HG02623 (cell line): ENCODE measurements around the gene ATP1A3.
"Not testable (repeated sequence)": the region's sequence is repeated elsewhere in the genome, so short reads cannot be mapped to it uniquely, and the experiment has no call there.

ENCODE experiments used
- ATAC-seq: cut with Tn5 transposase; IDR thresholded peaks from one replicate; pipeline ENCODE4 v1.9.1; 2021; ENCODE audit warnings: moderate library complexity; ENCODE audit not compliant: unreplicated experiment

The ATP1A3 gene

DNA sequence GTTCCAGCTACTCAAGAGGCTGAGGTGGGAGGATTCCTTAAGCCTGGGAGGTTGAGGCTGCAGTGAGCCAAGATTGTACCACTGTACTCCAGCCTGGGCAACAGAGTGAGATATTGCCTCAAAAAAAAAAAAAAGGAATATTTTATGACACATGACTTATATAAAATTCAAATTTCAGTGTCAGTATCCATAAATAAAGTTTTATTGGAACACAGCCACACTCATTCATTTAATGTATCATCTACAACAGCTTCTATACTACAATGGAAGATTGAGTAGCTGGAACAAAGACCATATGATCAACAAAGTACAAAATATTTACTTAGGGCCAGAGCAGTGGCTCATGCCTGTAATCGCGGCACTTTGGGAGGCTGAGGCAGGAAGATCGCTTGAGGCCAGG, 18.7 kb upstream of the ATP1A3 start:
- ATAC-seq: not testable (repeated sequence)

DNA sequence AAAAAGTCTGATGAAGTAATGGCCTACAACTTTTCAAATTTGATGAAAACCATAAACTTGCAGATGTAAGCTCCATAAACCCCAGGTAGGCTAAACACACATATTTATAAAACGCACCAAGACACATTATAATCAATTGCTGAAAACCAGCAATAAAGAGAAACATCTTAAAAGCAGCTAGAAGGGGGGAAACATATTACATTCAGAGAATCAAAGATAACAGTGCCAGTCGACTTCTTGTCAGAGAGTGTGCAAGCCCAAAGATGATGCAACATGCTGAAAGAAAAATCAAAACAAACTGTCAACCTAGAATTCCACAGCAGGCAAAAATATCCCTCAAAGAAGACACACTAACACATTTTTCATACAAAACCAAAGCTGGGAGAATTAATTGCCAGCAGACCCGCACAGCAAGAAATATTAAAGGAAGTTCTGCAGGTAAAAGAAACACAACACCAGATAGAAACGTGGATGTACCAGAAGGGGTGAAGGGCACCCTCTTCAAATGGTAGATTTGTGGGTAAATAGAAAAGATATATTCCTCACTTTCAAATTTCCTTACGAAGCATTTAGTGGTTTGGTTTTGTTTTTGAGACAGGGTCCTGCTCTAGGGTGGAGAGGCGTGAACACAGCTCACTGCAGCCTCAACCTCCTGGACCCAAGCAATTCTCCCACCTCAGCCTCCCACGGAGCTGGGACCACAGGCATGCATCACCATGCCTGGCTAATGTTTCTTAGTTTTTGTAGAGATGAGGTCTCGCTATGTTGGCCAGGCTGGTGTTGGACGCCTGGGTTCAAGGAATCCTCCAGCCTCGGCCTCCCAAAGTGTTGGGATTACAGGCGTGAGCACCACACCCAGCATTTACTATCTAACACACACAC, 16.5 kb upstream of the ATP1A3 start:
- ATAC-seq: no peak

DNA sequence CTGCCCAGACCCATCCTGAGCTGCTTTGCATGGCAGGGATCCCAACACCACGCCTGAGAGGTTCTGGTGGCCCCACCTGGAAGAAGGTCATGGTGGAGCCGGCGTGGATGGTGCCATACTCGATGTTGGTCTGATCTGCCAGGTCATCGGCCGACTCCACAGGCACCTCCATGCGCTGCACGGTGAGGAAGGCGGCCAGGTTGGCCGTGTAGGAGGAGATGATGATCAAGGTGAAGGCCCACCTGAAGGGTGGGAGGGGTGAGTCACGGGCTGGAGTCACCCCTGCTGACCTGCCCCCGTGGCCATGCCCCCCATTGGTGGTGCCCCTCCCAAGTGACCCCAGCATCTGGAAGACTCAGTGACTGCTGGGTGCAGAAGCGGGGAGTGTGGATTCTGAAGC, 12.5 kb upstream of the ATP1A3 start:
- no peak for ATAC-seq

DNA sequence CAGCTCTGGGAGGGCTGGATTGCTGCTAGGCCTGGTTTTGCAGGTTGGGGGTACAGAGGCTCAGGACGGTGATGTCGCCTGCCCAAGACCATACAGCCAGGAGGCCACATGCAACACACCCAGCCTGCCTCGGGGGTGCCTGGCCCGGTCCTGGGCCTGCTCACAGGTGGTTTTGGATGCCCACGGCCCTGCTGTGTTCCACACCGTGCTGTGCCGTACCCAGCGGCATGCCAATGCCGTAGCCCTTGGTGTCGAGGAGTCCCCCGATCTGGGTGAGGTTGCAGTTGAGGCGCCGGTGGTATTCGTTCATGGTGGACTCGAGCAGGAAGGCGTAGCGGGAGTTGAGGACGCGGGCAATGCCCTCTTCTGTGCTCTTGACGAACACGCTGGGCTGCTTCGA, 11.5 kb upstream of the ATP1A3 start:
- ATAC-seq: no peak

DNA sequence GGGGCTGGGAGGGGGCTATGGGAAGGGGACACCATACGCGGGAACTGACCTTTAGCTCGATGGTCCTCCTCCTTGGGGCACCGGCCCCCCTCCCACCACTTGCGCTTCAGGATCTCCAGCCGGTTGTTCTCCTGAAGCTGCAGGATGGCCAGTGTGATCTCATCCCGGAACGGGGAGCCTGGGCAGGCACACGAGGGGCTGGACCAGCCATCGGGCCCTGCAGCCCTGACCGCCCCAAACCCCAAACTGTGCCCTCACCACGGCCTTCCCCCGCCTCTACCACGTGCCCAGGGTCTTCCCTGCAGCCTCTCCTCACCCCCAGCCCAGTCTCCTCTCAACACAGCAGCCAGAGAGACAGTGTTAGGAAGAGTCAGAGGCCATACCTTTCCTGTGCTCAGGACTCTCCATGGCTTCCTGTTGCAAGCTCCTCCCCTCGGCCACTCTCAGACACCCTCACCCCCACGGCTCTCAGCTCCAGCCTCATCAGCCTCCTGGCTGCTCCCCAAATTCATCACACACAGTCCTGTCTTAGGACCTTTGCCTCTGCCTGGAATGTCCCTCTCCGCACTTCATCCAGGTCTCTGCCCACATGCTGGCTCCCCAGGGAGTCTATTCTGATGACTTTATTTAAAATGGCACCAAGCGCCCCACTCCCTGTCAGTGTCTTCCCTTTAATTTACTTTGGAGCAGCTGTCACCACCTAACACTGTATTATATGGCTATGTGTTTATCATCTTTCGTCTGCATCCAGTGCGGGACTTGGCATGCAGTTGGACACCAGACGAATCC, 9.7 kb upstream of the ATP1A3 start:
- no peak for ATAC-seq

DNA sequence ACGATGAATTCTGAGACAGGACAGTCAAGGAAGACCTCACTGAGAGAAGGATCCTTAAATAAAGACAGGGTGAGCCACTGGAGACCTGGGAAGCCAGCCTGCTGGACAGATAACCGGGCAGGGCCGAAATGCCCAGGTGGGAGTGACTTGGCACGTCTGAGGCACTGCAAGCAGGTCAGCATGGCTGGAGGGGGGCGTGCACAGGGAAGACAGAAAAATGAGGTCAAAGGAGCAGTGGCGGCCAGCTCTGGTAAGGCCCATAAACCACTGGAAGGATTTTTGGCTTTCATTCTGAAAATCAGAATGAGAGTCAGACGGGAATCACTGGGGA, 5.8 kb upstream of the ATP1A3 start:
- ATAC-seq: no peak

DNA sequence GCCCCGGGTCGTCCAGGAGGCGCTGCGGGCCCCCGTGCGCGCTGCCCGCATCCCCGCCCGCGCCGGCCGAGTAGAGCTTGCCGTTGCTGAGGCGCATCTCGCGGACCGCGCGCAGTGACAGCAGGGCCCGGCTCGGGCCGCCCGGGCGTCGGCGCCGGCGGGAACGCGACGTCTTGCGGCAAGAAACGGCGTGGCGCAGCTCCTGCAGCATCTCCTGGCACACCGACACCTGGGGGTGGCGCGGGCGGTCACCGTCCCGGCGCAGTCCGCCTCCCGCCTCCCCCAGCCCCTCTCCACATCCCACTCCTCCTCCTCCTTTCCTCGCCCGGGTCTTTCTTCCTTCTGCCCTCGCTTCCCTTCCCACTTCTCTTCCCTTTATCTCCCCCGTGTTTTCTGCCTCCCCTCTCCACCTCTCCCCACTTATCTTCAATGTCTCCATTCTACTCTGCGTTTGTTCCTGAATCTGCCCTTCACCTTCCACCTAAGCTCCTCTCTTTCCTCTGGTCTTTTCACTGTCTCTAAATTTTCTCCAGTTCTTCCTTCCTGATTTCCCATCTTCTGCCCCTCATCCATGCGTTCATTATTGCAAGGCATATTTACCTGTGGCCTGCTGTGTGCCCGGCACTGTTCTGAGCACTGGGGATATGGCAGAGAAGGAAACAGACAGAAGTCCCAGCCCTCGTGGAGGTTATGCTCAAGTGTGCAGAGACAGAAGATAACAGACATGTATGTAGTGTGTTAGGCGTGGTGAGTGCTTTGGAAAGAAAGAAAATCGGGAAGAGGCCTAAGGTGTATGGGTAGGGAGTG, 5.2 kb upstream of the ATP1A3 start:
- no peak for ATAC-seq

DNA sequence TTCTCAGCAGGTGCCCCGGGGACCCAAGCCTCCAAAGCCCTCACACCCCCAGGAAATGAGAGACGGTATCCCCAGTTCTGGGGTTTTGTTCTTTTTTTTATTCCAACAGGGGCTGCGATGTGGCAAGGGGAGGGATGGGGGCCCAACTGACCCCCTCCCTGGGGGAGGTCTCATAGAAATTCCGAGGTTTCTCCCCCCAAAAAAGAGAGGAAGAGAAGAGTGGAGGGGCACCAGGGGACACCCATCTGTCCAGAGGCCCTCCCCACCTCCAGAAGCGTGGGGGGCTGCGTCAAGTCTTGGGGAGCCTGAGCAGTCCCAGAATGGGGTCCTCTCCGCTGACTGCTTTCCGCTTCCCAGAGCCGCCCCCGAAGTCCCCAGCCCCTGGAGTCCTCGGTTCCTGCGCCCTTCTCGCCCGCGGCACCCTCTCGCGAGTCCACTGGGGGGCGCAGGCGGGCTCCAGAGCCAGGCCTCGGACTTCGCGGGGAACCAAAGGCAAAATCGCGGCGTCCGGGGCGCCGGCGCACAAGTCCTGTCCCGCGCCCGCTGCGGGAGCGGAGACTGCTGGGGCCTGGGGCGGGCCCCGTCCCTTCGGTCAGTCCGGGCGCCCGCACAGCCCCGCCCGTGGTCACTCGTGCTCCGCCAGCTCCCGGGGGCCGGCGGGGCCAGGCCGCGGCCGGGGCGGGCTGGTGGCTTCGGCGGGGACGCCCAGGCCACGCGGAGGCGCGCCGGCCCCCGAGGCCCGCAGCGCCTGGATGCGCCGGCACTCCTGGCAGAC, 4.4 kb upstream of the ATP1A3 start:
- no peak for ATAC-seq

DNA sequence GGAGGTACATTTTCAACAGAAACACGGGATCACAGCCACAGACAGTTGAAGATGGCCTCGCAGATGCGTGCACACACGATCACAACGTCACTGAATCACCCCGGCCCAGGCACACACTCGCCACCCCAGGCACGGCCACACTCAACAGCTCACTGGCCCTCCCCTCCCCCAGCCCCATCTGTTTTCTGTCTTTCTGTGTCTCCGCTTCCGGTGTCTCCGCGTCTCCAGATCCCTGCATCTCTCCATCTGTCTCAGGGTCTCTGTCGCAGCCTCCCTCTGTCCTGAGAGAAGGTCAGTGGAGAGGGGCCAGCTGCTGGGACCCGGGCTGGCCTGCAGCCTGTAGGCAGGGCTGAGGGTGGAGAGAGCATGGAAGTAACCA, 3.8 kb upstream of the ATP1A3 start:
- ATAC-seq: no peak

DNA sequence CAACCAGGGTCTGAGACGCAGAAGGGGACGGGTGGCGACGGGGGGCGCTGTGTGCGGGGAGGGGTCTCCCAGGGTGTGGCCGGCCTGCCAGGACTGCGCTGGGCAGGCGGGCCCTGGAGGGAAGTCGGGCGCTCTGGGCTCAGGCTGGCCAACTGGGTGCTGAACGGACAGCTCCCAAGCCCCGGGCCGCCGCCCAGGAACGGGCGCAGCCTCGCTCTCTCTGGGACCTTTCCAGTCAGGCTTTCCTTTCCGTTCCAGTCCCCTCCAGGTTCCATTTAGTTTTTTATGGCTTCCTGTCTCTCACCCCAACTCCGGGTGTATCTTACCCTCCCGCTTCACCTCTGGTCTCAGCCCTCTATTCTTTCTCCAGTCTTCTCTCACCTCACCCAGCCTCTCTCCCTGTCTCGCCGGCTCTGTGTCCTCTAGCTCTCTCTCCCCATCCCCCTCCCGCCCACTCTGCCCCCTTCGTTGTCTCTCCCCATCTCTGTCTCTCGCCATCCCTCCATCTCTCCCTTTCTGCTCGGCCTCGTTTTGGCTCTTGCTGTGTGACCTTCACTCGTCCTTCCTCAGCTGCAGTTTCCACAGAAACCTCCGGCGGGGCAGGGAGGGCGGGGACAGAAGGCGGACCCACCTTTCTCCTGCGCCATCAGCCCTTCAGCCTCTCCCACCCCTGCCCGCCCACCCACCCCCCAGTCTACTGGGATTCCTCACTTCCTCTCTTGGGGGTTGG, 3.3 kb upstream of the ATP1A3 start:
- ATAC-seq: no peak

DNA sequence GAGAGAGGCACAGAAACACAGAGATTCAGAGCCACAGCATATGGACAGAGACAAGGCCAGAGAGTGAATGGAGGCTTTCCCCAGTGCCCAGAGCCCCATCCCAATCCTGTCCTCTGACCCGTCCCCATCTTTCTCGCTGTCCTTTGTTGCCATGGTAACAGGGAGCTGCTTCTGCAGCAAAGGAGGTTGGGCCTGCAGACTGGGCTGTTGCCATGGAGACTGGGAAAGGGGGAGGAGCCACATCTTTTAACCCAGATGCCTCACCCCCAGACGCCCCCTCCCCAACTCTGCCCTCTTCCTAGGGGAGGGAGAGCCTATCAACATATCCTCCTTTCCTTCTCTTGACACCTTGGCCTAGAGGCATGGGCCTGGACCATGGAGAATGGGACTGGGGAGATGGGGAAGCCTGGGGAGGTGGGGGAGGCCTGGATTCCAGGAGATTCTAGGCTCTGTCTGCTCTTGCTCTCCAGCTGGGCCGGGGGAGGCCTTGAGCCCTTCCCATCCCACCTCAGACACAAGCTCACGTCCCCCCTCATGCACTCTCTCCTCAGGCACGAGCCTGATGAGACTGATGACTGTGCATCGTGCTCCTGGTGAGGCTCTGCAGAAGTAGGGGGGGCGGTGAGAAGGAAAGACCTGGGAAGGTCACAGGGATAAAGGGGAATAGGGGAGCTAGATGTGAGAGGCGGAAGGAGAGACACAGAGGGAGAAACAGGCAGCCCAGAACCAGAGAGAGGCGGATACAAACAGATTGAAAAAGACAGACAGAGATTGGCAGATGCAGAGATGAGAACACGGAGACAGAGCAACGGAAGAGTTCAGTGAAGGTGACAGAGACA, 2.1 kb upstream of the ATP1A3 start:
- no peak for ATAC-seq

DNA sequence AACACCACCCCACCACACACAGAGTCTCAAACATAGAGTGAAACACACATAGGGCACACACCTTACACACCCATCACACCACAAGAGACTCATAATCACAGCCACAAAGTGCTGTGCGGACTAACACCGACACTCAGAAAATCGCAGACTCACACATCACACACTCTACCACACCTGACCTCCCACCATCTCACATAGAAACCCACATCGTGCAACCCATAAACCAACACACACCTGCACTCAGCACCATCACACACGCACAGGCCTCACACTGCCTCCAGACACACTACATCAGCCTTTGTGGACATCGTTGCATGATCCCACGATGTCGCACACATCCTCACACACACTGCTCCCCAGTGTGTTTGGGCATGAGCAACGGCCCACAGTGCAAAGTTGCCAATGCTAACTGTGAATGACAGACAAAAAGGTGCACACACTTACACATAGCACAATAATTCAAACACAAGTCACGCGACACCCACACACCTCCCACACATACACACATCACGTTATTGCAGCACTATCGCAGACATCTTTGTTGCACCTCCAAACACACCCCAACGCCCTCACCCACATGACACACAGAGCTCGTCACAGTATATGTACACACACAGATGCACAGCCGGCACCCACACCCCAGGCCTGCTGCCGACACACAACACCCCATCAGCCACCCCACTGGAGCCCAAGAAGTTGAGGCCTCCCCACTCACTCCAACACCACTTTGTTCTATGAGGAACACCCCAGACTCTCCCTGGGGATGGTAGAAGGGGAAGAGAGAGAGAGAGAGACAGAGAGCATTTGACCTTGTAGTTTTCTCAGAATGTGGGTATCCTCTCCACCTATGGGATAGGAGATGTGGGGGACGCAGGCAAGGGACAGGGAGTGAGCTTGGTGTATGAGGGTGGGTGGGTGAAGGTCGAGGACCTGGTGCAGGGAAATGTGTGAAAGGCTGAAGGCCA, 1.2 kb upstream of the ATP1A3 start:
- no peak for ATAC-seq

DNA sequence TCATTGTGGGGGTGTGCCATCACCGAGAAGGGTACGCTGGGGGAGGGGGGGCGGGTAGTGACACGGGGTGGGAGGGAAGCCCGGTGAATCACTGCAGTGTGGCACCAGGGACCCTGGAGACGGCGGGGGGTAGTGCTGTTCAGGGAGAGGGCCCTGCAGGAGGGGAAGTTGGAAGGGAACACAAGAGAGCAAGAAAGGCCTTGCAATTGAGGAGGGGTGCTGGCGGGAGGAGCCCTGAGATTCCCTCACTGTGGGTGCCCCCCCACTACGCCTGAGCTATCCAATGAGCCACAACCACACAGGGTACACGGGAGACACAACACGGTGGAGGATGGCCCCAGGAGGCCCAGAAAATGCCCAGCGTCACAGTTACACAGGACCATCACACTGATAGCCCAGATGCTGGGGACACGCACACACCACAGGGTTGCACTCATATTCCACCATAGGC, 516 bp upstream of the ATP1A3 start:
- ATAC-seq: no peak

DNA sequence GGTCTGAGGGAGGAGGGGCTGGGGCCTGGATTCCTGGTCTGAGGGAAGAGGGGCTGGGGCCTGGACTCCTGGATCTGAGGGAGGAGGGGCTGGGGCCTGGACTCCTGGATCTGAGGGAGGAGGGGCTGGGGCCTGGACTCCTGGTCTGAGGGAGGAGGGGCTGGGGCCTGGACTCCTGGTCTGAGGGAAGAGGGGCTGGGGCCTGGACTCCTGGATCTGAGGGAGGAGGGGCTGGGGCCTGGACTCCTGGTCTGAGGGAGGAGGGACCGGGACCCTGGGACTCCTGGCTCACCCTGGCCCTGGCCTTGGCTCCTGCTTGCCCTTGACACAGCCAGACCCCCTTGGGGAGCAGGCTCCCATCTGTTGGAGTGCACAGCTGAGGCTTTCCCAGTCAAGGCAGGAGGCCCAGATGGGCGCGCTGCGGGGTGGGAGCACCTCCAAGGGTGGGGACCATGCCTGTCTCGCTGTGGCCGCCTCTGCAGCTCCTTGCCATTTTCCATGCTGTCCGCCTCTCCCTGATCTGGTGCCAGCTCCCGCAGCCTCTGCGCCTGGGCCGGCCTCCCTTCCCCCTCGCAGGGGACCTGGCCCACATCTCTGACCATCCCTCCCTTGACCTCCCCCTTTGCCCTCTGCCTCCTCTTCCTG, 2.0 kb downstream of the ATP1A3 start:
- ATAC-seq: not testable (repeated sequence)

DNA sequence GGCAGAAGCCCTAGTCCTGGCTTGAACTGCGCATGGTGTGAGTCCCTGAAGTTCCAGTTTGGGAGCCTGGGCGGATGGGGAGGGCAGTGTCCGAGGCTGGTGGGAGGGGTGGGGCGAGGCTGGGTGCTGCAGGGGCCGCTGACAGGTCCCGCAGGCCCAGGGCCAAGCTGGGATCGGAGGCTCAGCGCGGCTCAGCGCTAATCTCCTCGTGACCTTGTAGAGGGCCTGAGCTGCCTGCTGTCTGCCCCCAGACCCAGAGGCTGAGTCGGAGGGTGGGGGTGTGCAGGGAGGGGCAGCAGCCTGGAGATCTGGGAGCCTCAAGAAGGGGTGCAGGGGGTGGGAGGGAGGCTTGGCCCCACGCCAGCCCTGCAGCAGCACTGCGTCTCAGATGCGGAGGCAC, 3.0 kb downstream of the ATP1A3 start:
- no peak for ATAC-seq

DNA sequence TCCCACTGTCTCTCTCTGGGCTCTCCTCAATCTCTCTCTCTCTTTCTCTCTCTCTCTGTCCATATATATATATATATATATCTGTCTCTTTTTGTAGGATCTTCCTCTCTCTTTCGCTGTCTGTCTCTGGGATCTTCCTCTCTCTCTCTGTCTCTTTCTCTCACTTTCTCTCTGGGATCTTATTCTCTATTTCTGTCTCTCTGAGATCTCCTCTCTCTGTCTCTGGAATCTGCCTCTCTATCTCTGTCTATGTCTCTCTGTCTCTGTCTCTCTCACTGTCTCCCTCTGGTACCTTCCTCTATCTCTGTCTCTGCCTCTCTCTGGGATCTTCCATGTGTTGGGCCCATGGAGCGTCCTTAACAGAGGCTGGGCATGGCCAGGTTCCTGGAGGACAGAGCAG, 3.4 kb downstream of the ATP1A3 start:
- no peak for ATAC-seq

DNA sequence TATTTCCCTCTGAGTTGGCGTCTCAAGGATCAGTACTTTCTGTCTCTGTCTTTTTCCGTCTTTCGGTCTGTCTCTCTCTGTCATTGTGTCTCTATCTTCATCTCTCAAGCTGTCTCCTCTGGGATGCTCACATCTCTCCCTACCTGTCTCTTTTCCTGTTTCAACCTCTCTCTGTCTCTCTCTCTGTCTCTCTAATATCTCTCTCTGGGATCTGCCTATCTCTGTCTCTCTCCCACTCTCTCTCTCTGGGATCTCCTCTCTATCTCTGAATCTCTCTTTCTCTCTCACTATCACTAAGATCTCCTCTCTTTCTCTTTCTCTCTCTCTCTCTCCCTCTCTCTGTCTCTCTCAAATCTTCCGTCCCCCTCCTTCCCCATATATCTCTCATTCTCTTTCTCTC, 4.0 kb downstream of the ATP1A3 start:
- no peak for ATAC-seq

DNA sequence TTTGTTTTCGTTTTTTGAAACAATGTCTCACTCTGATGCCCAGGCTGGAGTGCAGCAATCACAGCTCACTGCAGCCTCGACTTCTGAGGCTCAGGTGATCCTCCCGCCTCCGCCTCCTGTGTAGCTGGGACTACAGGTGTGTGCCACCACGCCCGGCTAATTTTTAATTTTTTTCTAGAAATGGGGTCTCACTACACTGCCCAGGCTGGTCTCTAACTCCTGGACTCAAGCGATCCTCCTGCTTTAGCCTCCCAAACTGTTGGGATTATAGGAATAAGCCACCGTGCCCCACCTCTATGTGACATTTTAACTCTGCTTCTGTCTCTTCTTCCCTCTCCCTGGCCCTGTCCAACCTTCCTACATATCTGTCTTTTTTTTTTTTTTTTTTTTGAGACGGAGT, 5.1 kb downstream of the ATP1A3 start:
- ATAC-seq: no peak
